Measurements from ENCODE around the gene SART1.

Gene SART1

DNA sequence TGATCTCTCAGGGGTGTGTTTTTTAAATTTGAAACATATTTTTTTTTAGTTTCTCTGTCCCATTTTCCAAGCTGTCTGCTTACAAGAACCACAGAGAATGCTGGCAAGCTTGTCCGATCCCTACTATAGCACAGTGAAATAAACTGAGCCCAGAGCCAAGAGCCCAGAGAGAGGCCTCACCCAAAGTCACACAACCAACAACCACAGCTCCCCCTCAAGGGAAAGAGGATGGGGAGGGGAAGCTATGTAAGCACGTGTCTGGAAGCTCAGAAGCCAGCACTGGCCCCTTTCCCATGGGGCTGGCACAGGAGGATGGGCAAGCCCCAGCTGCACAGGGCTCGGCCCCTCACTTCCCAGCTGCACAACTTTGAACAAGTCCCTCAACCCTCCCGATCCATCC lies 3.2 kb upstream of the SART1 start:
- FAIRE-seq (no peak), DNase-seq (ENCODE audit: insufficient read length, low spot score) (no peak)
- TF ChIP-seq POLR2A (IDR thresholded peaks at IDR 0.05; ENCODE audit: low read depth, low read length) (no peak), TAF1 (IDR thresholded peaks at IDR 0.05; ENCODE audit: low read depth, low read length) (no peak), PAX5 (IDR thresholded peaks at IDR 0.05; ENCODE audit: insufficient read depth, low read length, severe bottlenecking) (no peak), POLR2AphosphoS5 (IDR thresholded peaks at IDR 0.05; ENCODE audit: low read depth, low read length) (no peak), SPI1 (IDR thresholded peaks at IDR 0.05; ENCODE audit: low read depth, low read length) (no peak), POU2F2 (IDR thresholded peaks at IDR 0.05; ENCODE audit: low read depth, low read length) (no peak)

DNA sequence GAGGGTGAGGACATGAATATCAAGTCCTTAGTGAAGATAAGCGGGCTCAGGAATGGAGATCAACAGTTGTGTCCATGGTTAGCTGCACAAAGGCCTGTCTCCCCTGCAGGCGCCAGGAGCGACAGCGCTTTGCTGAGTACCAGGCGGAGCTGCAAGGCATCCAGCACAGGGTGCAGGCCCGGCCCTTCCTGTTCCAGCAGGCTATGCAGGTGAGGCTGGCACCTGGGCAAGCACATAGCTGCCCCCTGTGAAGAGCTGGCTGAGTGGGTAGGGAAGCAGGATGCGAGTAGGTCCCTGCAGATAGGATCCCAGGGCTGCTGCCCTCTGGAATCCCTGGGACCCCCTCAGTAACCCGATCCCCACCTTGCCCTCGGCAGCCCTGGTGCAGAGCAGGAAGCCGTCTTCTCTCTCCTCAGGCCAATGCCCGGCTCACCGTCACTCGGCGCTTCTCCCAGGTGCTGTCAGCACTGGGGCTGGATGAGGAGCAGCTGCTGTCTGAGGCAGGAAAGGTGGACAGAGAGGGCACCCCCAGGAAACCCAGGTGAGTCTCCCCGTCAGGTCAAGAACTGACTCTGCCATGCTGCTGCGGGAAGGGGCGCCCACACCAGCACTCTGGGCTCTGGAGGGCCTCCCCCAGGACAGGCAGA lies 2.6 kb upstream of the SART1 start:
- TF ChIP-seq POLR2AphosphoS5 (IDR thresholded peaks at IDR 0.05; ENCODE audit: low read depth, low read length) (no peak), TAF1 (IDR thresholded peaks at IDR 0.05; ENCODE audit: low read depth, low read length) (no peak), POU2F2 (IDR thresholded peaks at IDR 0.05; ENCODE audit: low read depth, low read length) (no peak)
- no peak for FAIRE-seq

GRCh38 chr11:65960824-65961266 lies 689 bp upstream of the SART1 start:
- FAIRE-seq: no peak
- TF ChIP-seq SPI1 (IDR thresholded peaks at IDR 0.05; ENCODE audit: low read depth, low read length) (no peak), PAX5 (IDR thresholded peaks at IDR 0.05; ENCODE audit: insufficient read depth, low read length, severe bottlenecking) (no peak), POU2F2 (IDR thresholded peaks at IDR 0.05; ENCODE audit: low read depth, low read length) (no peak), TAF1 (IDR thresholded peaks at IDR 0.05; ENCODE audit: low read depth, low read length) (no peak), POLR2A (IDR thresholded peaks at IDR 0.05; ENCODE audit: low read depth, low read length) (no peak), POLR2AphosphoS5 (IDR thresholded peaks at IDR 0.05; ENCODE audit: low read depth, low read length) (no peak)
- DNase-seq (ENCODE audit: insufficient read length, low spot score): no peak

More for the DNA sequence above, 2.6 kb upstream of the SART1 start:
- DNase-seq (ENCODE audit: insufficient read length, low spot score): no peak

GRCh38 chr11:65962141-65962564 lies 619 bp downstream of the SART1 start:
- FAIRE-seq (no peak), DNase-seq (ENCODE audit: insufficient read length, low spot score) (no peak)
- no peak for TF ChIP-seq PAX5 (IDR thresholded peaks at IDR 0.05; ENCODE audit: insufficient read depth, low read length, severe bottlenecking)
- TF ChIP-seq SPI1 (IDR thresholded peaks at IDR 0.05; ENCODE audit: low read depth, low read length): no peak
- no peak for TF ChIP-seq POLR2A (IDR thresholded peaks at IDR 0.05; ENCODE audit: low read depth, low read length)
- no peak for TF ChIP-seq TAF1 (IDR thresholded peaks at IDR 0.05; ENCODE audit: low read depth, low read length)
- no peak for TF ChIP-seq POLR2AphosphoS5 (IDR thresholded peaks at IDR 0.05; ENCODE audit: low read depth, low read length)
- no peak for TF ChIP-seq POU2F2 (IDR thresholded peaks at IDR 0.05; ENCODE audit: low read depth, low read length)

DNA sequence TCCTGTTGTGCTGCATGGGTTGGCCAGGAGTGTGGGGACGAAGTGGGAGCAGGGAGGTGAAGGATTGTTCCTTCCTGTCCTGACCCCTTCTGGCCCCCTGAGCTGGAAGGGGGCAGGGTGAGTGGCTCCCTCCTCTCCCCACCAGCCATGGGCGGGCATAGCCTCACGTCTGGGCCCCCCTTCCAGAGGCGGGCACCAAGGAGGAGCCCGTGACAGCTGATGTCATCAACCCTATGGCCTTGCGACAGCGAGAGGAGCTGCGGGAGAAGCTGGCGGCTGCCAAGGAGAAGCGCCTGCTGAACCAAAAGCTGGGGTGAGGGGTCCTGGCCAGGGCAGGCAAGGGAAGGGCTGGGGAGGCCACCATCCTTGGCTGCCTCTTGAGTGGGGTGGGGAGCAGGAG lies 3.4 kb downstream of the SART1 start:
- DNase-seq (ENCODE audit: insufficient read length, low spot score): no peak
- FAIRE-seq: no peak
- TF ChIP-seq POU2F2 (IDR thresholded peaks at IDR 0.05; ENCODE audit: low read depth, low read length) (no peak), POLR2A (IDR thresholded peaks at IDR 0.05; ENCODE audit: low read depth, low read length) (no peak), PAX5 (IDR thresholded peaks at IDR 0.05; ENCODE audit: insufficient read depth, low read length, severe bottlenecking) (no peak), POLR2AphosphoS5 (IDR thresholded peaks at IDR 0.05; ENCODE audit: low read depth, low read length) (no peak), SPI1 (IDR thresholded peaks at IDR 0.05; ENCODE audit: low read depth, low read length) (no peak)

DNA sequence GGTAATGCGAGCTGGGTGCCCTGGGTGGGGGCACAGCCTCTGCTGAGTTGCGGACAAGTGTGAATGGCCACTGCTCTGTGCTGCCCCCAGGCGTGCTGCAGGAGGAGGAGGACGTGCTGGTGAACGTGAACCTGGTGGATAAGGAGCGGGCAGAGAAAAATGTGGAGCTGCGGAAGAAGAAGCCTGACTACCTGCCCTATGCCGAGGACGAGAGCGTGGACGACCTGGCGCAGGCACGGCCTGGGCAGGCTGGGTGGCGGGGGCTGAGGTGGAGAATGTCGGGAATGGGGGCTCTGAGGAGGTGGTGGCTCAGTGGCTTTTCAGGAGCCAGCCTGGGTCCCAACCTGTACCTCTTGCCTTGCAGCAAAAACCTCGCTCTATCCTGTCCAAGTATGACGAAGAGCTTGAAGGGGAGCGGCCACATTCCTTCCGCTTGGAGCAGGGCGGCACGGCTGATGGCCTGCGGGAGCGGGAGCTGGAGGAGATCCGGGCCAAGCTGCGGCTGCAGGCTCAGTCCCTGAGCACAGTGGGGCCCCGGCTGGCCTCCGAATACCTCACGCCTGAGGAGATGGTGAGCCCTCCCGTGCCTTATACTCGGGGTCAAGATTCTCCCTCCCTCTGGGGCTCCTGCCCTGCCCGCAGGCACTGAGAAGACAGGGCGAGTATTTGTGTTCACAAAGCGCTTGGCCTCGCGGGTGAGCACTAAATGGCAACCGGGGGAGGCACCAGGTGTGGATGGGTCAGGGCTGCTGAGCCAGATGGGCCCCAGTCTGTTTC lies 4.6 kb downstream of the SART1 start:
- DNase-seq (ENCODE audit: insufficient read length, low spot score) (no peak), FAIRE-seq (no peak)
- TF ChIP-seq POLR2A (IDR thresholded peaks at IDR 0.05; ENCODE audit: low read depth, low read length): no peak
- TF ChIP-seq POLR2AphosphoS5 (IDR thresholded peaks at IDR 0.05; ENCODE audit: low read depth, low read length): no peak
- TF ChIP-seq POU2F2 (IDR thresholded peaks at IDR 0.05; ENCODE audit: low read depth, low read length): no peak
- no peak for TF ChIP-seq TAF1 (IDR thresholded peaks at IDR 0.05; ENCODE audit: low read depth, low read length)
- TF ChIP-seq SPI1 (IDR thresholded peaks at IDR 0.05; ENCODE audit: low read depth, low read length): no peak
- no peak for TF ChIP-seq PAX5 (IDR thresholded peaks at IDR 0.05; ENCODE audit: insufficient read depth, low read length, severe bottlenecking)

DNA sequence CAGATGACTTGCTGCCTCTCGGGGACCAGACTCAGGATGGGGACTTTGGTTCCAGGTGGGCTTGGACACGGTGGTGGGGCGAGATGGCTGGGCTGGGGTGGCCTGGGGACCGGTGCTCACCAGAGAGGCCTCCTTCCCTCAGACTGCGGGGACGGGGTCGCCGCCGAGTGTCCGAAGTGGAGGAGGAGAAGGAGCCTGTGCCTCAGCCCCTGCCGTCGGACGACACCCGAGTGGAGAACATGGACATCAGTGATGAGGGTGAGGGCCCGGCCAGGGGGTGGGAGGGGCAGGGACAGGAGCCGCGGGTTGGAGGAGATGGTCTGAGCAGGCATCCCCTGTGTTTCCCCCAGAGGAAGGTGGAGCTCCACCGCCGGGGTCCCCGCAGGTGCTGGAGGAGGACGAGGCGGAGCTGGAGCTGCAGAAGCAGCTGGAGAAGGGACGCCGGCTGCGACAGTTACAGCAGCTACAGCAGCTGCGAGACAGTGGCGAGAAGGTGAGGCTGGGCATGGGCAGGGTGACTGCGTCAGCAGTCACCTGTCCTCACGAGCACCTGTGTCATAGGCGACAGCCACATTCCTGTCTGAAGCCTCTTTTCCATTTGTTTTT lies 5.9 kb downstream of the SART1 start:
- DNase-seq (ENCODE audit: insufficient read length, low spot score): no peak
- TF ChIP-seq POU2F2 (IDR thresholded peaks at IDR 0.05; ENCODE audit: low read depth, low read length): no peak
- no peak for TF ChIP-seq PAX5 (IDR thresholded peaks at IDR 0.05; ENCODE audit: insufficient read depth, low read length, severe bottlenecking)
- no peak for TF ChIP-seq POLR2A (IDR thresholded peaks at IDR 0.05; ENCODE audit: low read depth, low read length)
- no peak for TF ChIP-seq SPI1 (IDR thresholded peaks at IDR 0.05; ENCODE audit: low read depth, low read length)
- TF ChIP-seq POLR2AphosphoS5 (IDR thresholded peaks at IDR 0.05; ENCODE audit: low read depth, low read length): no peak
- no peak for TF ChIP-seq TAF1 (IDR thresholded peaks at IDR 0.05; ENCODE audit: low read depth, low read length)
- FAIRE-seq: no peak

GRCh38 chr11:65968600-65969482 lies 7.3 kb downstream of the SART1 start:
- no peak for TF ChIP-seq POLR2AphosphoS5 (IDR thresholded peaks at IDR 0.05; ENCODE audit: low read depth, low read length)
- no peak for TF ChIP-seq POLR2A (IDR thresholded peaks at IDR 0.05; ENCODE audit: low read depth, low read length)
- TF ChIP-seq SPI1 (IDR thresholded peaks at IDR 0.05; ENCODE audit: low read depth, low read length): no peak
- TF ChIP-seq POU2F2 (IDR thresholded peaks at IDR 0.05; ENCODE audit: low read depth, low read length): no peak
- no peak for TF ChIP-seq PAX5 (IDR thresholded peaks at IDR 0.05; ENCODE audit: insufficient read depth, low read length, severe bottlenecking)
- no peak for TF ChIP-seq TAF1 (IDR thresholded peaks at IDR 0.05; ENCODE audit: low read depth, low read length)
- DNase-seq (ENCODE audit: insufficient read length, low spot score) (no peak), FAIRE-seq (no peak)

All from GM12891 (cell line).